Ammon's horn (tissue), 1 donor: ENCODE measurements around the gene GALNT10.
"Not testable (repeated sequence)": the region's sequence is repeated elsewhere in the genome, so short reads cannot be mapped to it uniquely, and the experiment has no call there.

Experiments used
- DNase-seq: peaks from one replicate; pipeline ENCODE4 v3.0.0-alpha.2; 2016; ENCODE audit warnings: low spot score

Gene GALNT10

GRCh38 chr5:154355129-154355611 lies 164.6 kb downstream of the GALNT10 start:
- DNase-seq, result no peak

- no peak for DNase-seq
These were observed 165.6 kb downstream of the GALNT10 start for GRCh38 chr5:154356020-154356655.

GRCh38 chr5:154356958-154357357 lies 166.4 kb downstream of the GALNT10 start:
- no peak for DNase-seq

- DNase-seq, result no peak
These were observed 168.1 kb downstream of the GALNT10 start for GRCh38 chr5:154358516-154359220.

GRCh38 chr5:154359221-154359573 lies 168.7 kb downstream of the GALNT10 start:
- no peak for DNase-seq

GRCh38 chr5:154360241-154360640 lies 169.7 kb downstream of the GALNT10 start:
- not testable (repeated sequence) for DNase-seq

- DNase-seq, result no peak
These were observed 172.9 kb downstream of the GALNT10 start for GRCh38 chr5:154363411-154363810.

GRCh38 chr5:154364771-154365170 lies 174.2 kb downstream of the GALNT10 start:
- DNase-seq, result no peak

GRCh38 chr5:154365823-154366222 lies 175.3 kb downstream of the GALNT10 start:
- DNase-seq, result no peak

GRCh38 chr5:154366353-154366752 lies 175.8 kb downstream of the GALNT10 start:
- DNase-seq, result no peak

- DNase-seq, result no peak
These were observed 176.6 kb downstream of the GALNT10 start for GRCh38 chr5:154367101-154367500.

GRCh38 chr5:154368041-154368800 lies 177.7 kb downstream of the GALNT10 start:
- no peak for DNase-seq

GRCh38 chr5:154369682-154370081 lies 179.1 kb downstream of the GALNT10 start:
- DNase-seq, result no peak

- no peak for DNase-seq
These were observed 179.6 kb downstream of the GALNT10 start for GRCh38 chr5:154370119-154370518.

GRCh38 chr5:154370813-154371212 lies 180.3 kb downstream of the GALNT10 start:
- peak; percentile 33 for DNase-seq

GRCh38 chr5:154371687-154372086 lies 181.2 kb downstream of the GALNT10 start:
- no peak for DNase-seq

GRCh38 chr5:154372661-154373060 lies 182.1 kb downstream of the GALNT10 start:
- no peak for DNase-seq

GRCh38 chr5:154373326-154373725 lies 182.8 kb downstream of the GALNT10 start:
- DNase-seq, result no peak

GRCh38 chr5:154373729-154374179 lies 183.2 kb downstream of the GALNT10 start:
- DNase-seq, result no peak

GRCh38 chr5:154374264-154374663 lies 183.7 kb downstream of the GALNT10 start:
- DNase-seq, result no peak

- no peak for DNase-seq
These were observed 184.9 kb downstream of the GALNT10 start for GRCh38 chr5:154375329-154376008.

- no peak for DNase-seq
These were observed 185.9 kb downstream of the GALNT10 start for GRCh38 chr5:154376481-154376880.
